ENCODE measurements around the gene TMEM150C.

The TMEM150C gene

GRCh38 chr4:82529322-82529721 is 32.5 kb downstream of the TMEM150C start:
- Histone ChIP-seq H3K27ac (ENCODE audit: low read length) (no peak overlapping the region), H3K27me3 (ENCODE audit: low read depth, low read length) (no peaks in the 10 kb centered on the region), H3K9me3 (ENCODE audit: control insufficient read depth in 1 of 2, low read length in 2 of 2) (no peaks in the 10 kb centered on the region), H3K36me3 (ENCODE audit: control insufficient read depth in 1 of 2, insufficient read depth in 2 of 2, low read length in 2 of 2) (no peaks in the 10 kb centered on the region), H3K4me3 (ENCODE audit: low read depth in 1 of 2, low read length in 2 of 2) (no peak overlapping the region), H3K4me1 (ENCODE audit: control insufficient read depth in 1 of 2, insufficient read depth in 2 of 2, low read length in 2 of 2) (no peaks in the 10 kb centered on the region)

DNA sequence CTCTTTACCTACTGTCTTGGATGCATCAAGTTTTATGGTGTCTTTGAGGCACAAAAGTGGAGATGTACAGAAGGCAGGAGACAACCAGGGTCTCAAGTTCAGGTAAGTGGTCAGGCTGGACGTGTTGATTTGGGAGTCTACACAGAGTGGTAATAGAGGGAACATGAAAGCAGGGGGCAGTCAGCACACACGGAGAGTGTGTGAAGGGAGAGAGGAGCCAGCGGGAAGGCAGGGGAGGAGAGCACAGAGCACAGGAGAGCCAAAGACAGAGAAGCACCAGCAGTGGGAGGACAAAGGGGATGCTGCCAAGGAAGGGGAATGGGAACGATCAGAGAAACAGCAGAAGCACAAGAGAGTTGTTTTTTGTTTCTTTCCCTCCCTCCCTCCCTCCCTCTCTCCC is 32.9 kb downstream of the TMEM150C start:
- Histone ChIP-seq H3K36me3 (ENCODE audit: control insufficient read depth in 1 of 2, insufficient read depth in 2 of 2, low read length in 2 of 2) (no peaks in the 10 kb centered on the region), H3K4me3 (ENCODE audit: low read depth in 1 of 2, low read length in 2 of 2) (no peak overlapping the region), H3K27me3 (ENCODE audit: low read depth, low read length) (no peaks in the 10 kb centered on the region), H3K27ac (ENCODE audit: low read length) (no peak overlapping the region), H3K9me3 (ENCODE audit: control insufficient read depth in 1 of 2, low read length in 2 of 2) (no peaks in the 10 kb centered on the region), H3K4me1 (ENCODE audit: control insufficient read depth in 1 of 2, insufficient read depth in 2 of 2, low read length in 2 of 2) (no peaks in the 10 kb centered on the region)

DNA sequence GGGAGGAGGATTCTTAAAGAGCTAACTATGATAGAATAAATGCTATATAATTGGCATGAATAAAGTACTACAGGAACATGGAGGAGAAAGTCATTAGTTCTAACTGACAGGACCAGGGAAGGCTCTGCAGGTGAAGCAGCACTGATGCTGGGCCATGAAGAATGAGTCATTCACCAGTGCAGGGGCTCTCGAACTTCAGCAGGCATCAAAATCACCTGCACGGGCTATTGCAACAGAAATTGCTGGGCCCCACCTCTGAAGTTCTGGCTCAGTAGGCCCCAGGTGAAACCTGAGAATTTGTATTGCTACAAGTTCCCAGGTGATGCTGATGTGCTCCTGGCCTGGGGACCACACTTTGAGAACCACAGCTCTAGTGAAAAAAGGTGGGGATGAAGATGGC is 33.7 kb downstream of the TMEM150C start:
- Histone ChIP-seq H3K27me3 (ENCODE audit: low read depth, low read length) (no peaks in the 10 kb centered on the region), H3K4me3 (ENCODE audit: low read depth in 1 of 2, low read length in 2 of 2) (no peak overlapping the region), H3K9me3 (ENCODE audit: control insufficient read depth in 1 of 2, low read length in 2 of 2) (no peaks in the 10 kb centered on the region), H3K4me1 (ENCODE audit: control insufficient read depth in 1 of 2, insufficient read depth in 2 of 2, low read length in 2 of 2) (no peaks in the 10 kb centered on the region), H3K27ac (ENCODE audit: low read length) (no peak overlapping the region), H3K36me3 (ENCODE audit: control insufficient read depth in 1 of 2, insufficient read depth in 2 of 2, low read length in 2 of 2) (no peaks in the 10 kb centered on the region)

DNA sequence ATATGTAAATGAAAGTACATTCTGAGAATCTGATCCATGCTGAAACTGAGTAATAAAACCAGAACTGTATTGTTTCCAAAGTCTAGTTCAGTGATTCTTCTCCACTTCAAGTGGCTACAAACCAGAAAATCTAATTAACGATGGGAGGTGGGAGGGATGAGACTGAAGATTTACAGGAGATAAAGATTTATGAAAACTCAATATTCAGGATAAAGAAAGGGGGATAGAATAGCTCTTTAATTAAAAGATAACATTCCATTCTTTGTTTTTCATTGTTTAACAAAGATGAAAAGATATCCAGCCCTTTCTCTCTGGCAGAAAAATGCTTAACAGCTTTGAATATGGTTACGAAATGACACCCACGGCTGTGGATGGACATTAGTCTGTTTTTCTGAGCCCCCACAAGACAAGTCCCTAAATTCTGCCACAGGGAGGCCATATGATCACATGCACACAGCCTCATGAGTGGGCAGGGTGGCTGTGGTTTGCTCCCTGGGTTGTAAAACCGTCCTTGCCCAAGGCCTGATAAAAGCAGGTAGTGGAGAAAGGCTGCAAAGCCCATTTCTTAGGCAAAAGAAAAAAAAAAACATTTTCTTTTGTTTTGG is 36.4 kb downstream of the TMEM150C start:
- no peak overlapping the region for H3K27ac ChIP-seq (ENCODE audit: low read length)
- no peaks in the 10 kb centered on the region for H3K36me3 ChIP-seq (ENCODE audit: control insufficient read depth in 1 of 2, insufficient read depth in 2 of 2, low read length in 2 of 2)
- no peaks in the 10 kb centered on the region for H3K27me3 ChIP-seq (ENCODE audit: low read depth, low read length)
- no peaks in the 10 kb centered on the region for H3K9me3 ChIP-seq (ENCODE audit: control insufficient read depth in 1 of 2, low read length in 2 of 2)
- H3K4me1 ChIP-seq (ENCODE audit: control insufficient read depth in 1 of 2, insufficient read depth in 2 of 2, low read length in 2 of 2), result no peaks in the 10 kb centered on the region
- H3K4me3 ChIP-seq (ENCODE audit: low read depth in 1 of 2, low read length in 2 of 2), result no peak overlapping the region

- no peaks in the 10 kb centered on the region for H3K4me1 ChIP-seq (ENCODE audit: control insufficient read depth in 1 of 2, insufficient read depth in 2 of 2, low read length in 2 of 2)
- no peaks in the 10 kb centered on the region for H3K27me3 ChIP-seq (ENCODE audit: low read depth, low read length)
- H3K36me3 ChIP-seq (ENCODE audit: control insufficient read depth in 1 of 2, insufficient read depth in 2 of 2, low read length in 2 of 2), result no peaks in the 10 kb centered on the region
- no peaks in the 10 kb centered on the region for H3K9me3 ChIP-seq (ENCODE audit: control insufficient read depth in 1 of 2, low read length in 2 of 2)
- H3K27ac ChIP-seq (ENCODE audit: low read length), result no peak overlapping the region
- no peak overlapping the region for H3K4me3 ChIP-seq (ENCODE audit: low read depth in 1 of 2, low read length in 2 of 2)
These were observed 37.1 kb downstream of the TMEM150C start for GRCh38 chr4:82524570-82525152.

- Histone ChIP-seq H3K4me3 (ENCODE audit: low read depth in 1 of 2, low read length in 2 of 2) (no peak overlapping the region), H3K27ac (ENCODE audit: low read length) (no peak overlapping the region), H3K36me3 (ENCODE audit: control insufficient read depth in 1 of 2, insufficient read depth in 2 of 2, low read length in 2 of 2) (no peaks in the 10 kb centered on the region), H3K9me3 (ENCODE audit: control insufficient read depth in 1 of 2, low read length in 2 of 2) (no peaks in the 10 kb centered on the region), H3K27me3 (ENCODE audit: low read depth, low read length) (no peaks in the 10 kb centered on the region), H3K4me1 (ENCODE audit: control insufficient read depth in 1 of 2, insufficient read depth in 2 of 2, low read length in 2 of 2) (no peaks in the 10 kb centered on the region)
These were observed 38.6 kb downstream of the TMEM150C start for GRCh38 chr4:82523179-82523578.

- Histone ChIP-seq H3K4me1 (ENCODE audit: control insufficient read depth in 1 of 2, insufficient read depth in 2 of 2, low read length in 2 of 2) (no peaks in the 10 kb centered on the region), H3K27ac (ENCODE audit: low read length) (no peak overlapping the region), H3K9me3 (ENCODE audit: control insufficient read depth in 1 of 2, low read length in 2 of 2) (no peaks in the 10 kb centered on the region), H3K36me3 (ENCODE audit: control insufficient read depth in 1 of 2, insufficient read depth in 2 of 2, low read length in 2 of 2) (no peaks in the 10 kb centered on the region), H3K4me3 (ENCODE audit: low read depth in 1 of 2, low read length in 2 of 2) (no peak overlapping the region), H3K27me3 (ENCODE audit: low read depth, low read length) (no peaks in the 10 kb centered on the region)
These were observed 39.3 kb downstream of the TMEM150C start for GRCh38 chr4:82522472-82522871.

GRCh38 chr4:82521283-82521682 is 40.5 kb downstream of the TMEM150C start:
- no peaks in the 10 kb centered on the region for H3K9me3 ChIP-seq (ENCODE audit: control insufficient read depth in 1 of 2, low read length in 2 of 2)
- H3K27me3 ChIP-seq (ENCODE audit: low read depth, low read length), result no peaks in the 10 kb centered on the region
- no peaks in the 10 kb centered on the region for H3K36me3 ChIP-seq (ENCODE audit: control insufficient read depth in 1 of 2, insufficient read depth in 2 of 2, low read length in 2 of 2)
- no peak overlapping the region for H3K27ac ChIP-seq (ENCODE audit: low read length)
- no peak overlapping the region for H3K4me3 ChIP-seq (ENCODE audit: low read depth in 1 of 2, low read length in 2 of 2)
- H3K4me1 ChIP-seq (ENCODE audit: control insufficient read depth in 1 of 2, insufficient read depth in 2 of 2, low read length in 2 of 2), result no peaks in the 10 kb centered on the region

DNA sequence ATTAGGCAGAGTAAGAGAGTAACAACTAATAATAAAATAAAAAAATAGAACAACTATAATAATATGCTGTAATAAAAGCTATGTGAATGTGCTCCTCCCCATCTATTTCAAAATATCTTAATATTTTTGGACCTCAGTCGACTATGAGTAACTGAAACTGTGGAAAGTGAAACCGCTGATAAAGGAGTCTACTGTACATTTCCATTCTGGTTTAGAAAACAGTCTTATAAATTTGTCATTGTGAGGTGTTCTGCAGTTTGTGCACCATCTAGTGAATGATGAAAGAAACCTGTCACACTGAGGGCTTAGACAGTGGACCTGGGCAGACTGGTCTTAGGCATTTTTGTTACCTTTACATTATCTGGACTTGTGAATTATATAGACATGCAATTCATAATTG is 42.0 kb downstream of the TMEM150C start:
- no peaks in the 10 kb centered on the region for H3K36me3 ChIP-seq (ENCODE audit: control insufficient read depth in 1 of 2, insufficient read depth in 2 of 2, low read length in 2 of 2)
- no peak overlapping the region for H3K27ac ChIP-seq (ENCODE audit: low read length)
- H3K4me1 ChIP-seq (ENCODE audit: control insufficient read depth in 1 of 2, insufficient read depth in 2 of 2, low read length in 2 of 2), result no peaks in the 10 kb centered on the region
- no peaks in the 10 kb centered on the region for H3K9me3 ChIP-seq (ENCODE audit: control insufficient read depth in 1 of 2, low read length in 2 of 2)
- H3K4me3 ChIP-seq (ENCODE audit: low read depth in 1 of 2, low read length in 2 of 2), result no peak overlapping the region
- no peaks in the 10 kb centered on the region for H3K27me3 ChIP-seq (ENCODE audit: low read depth, low read length)

DNA sequence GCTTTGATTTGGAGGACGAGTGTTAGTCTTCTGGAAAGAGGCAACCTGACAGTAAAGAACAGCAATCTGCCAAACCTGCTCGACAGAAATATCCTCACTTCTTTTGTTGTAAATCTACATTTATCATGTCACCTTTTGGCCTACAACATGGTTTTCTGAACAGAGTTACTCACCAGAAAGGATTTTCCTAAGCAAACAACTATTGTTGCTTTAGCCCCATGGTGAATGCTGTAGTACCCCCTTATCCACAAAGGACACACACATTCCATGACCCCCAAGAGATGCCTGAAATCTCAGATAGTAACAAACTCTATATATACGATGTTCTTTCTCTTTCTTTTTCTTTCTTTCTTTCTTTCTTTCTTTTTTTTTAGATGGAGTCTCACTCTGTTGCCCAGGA is 42.7 kb downstream of the TMEM150C start:
- Histone ChIP-seq H3K27me3 (ENCODE audit: low read depth, low read length) (no peaks in the 10 kb centered on the region), H3K4me3 (ENCODE audit: low read depth in 1 of 2, low read length in 2 of 2) (no peak overlapping the region), H3K9me3 (ENCODE audit: control insufficient read depth in 1 of 2, low read length in 2 of 2) (no peaks in the 10 kb centered on the region), H3K36me3 (ENCODE audit: control insufficient read depth in 1 of 2, insufficient read depth in 2 of 2, low read length in 2 of 2) (no peaks in the 10 kb centered on the region), H3K4me1 (ENCODE audit: control insufficient read depth in 1 of 2, insufficient read depth in 2 of 2, low read length in 2 of 2) (no peaks in the 10 kb centered on the region), H3K27ac (ENCODE audit: low read length) (no peak overlapping the region)

GRCh38 chr4:82517043-82517442 is 44.7 kb downstream of the TMEM150C start:
- H3K9me3 ChIP-seq (ENCODE audit: control insufficient read depth in 1 of 2, low read length in 2 of 2), result no peaks in the 10 kb centered on the region
- no peak overlapping the region for H3K4me3 ChIP-seq (ENCODE audit: low read depth in 1 of 2, low read length in 2 of 2)
- no peaks in the 10 kb centered on the region for H3K27me3 ChIP-seq (ENCODE audit: low read depth, low read length)
- H3K36me3 ChIP-seq (ENCODE audit: control insufficient read depth in 1 of 2, insufficient read depth in 2 of 2, low read length in 2 of 2), result no peaks in the 10 kb centered on the region
- H3K27ac ChIP-seq (ENCODE audit: low read length), result no peak overlapping the region
- no peaks in the 10 kb centered on the region for H3K4me1 ChIP-seq (ENCODE audit: control insufficient read depth in 1 of 2, insufficient read depth in 2 of 2, low read length in 2 of 2)

DNA sequence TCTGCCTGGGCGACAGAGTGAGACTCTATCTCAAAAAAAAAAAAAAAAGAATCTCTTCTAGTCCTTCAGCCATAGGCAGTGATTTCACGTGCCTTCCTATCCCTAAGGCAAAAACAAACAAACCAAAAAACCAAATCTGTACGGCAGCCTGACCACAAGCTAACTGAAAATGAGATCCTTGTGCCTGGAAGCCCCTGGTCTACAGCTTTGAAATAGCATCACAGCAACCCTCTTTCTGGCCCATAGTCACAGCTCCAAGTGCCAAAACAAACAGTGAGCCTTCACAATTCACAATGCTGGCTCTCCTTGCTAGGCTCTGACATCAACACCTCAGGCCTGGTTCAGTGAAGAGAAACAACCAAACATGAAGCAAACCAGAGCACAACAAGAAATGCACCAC is 46.1 kb downstream of the TMEM150C start:
- H3K4me3 ChIP-seq (ENCODE audit: low read depth in 1 of 2, low read length in 2 of 2), result no peak overlapping the region
- H3K27me3 ChIP-seq (ENCODE audit: low read depth, low read length), result no peaks in the 10 kb centered on the region
- H3K36me3 ChIP-seq (ENCODE audit: control insufficient read depth in 1 of 2, insufficient read depth in 2 of 2, low read length in 2 of 2), result no peaks in the 10 kb centered on the region
- H3K9me3 ChIP-seq (ENCODE audit: control insufficient read depth in 1 of 2, low read length in 2 of 2), result no peaks in the 10 kb centered on the region
- H3K27ac ChIP-seq (ENCODE audit: low read length), result no peak overlapping the region
- no peaks in the 10 kb centered on the region for H3K4me1 ChIP-seq (ENCODE audit: control insufficient read depth in 1 of 2, insufficient read depth in 2 of 2, low read length in 2 of 2)

Measured in muscle layer of duodenum (tissue), 2 donors.